ENCODE results near the gene DBNL.

DBNL gene

GRCh38 chr7:44043902-44044301, 600 bp upstream of the DBNL start:
- peak; percentile 13 for DNase-seq

GRCh38 chr7:44045226-44046014, 918 bp downstream of the DBNL start:
- no peak for DNase-seq

GRCh38 chr7:44046321-44047061, 2.0 kb downstream of the DBNL start:
- peak; percentile 99 for DNase-seq

GRCh38 chr7:44048031-44048795, 3.7 kb downstream of the DBNL start:
- no peak for DNase-seq

GRCh38 chr7:44050121-44050914, 5.8 kb downstream of the DBNL start:
- no peak for DNase-seq

GRCh38 chr7:44050915-44051560, 6.5 kb downstream of the DBNL start:
- peak; percentile 11 for DNase-seq

GRCh38 chr7:44051611-44052220, 7.2 kb downstream of the DBNL start:
- no peak for DNase-seq

- DNase-seq, result no peak
Measured at GRCh38 chr7:44052771-44053365, 8.4 kb downstream of the DBNL start.

GRCh38 chr7:44056681-44057080, 12.2 kb downstream of the DBNL start:
- DNase-seq, result no peak

GRCh38 chr7:44057181-44057848, 12.8 kb downstream of the DBNL start:
- no peak for DNase-seq

GRCh38 chr7:44057849-44058758, 13.6 kb downstream of the DBNL start:
- no peak for DNase-seq

GRCh38 chr7:44058759-44059218, 14.3 kb downstream of the DBNL start:
- no peak for DNase-seq

- DNase-seq, result no peak
Measured at GRCh38 chr7:44059219-44060090, 15.0 kb downstream of the DBNL start.

GRCh38 chr7:44060091-44060947, 15.8 kb downstream of the DBNL start:
- no peak for DNase-seq

- DNase-seq, result no peak
Measured at GRCh38 chr7:44060948-44061644, 16.6 kb downstream of the DBNL start.

GRCh38 chr7:44061645-44062179, 17.2 kb downstream of the DBNL start:
- DNase-seq, result no peak

All from GF-D8 (cell line).